ENCODE measurements around the gene LMNA.
"Not testable (repeated sequence)": the region's sequence is repeated elsewhere in the genome, so short reads cannot be mapped to it uniquely, and the experiment has no call there.

LMNA gene

DNA sequence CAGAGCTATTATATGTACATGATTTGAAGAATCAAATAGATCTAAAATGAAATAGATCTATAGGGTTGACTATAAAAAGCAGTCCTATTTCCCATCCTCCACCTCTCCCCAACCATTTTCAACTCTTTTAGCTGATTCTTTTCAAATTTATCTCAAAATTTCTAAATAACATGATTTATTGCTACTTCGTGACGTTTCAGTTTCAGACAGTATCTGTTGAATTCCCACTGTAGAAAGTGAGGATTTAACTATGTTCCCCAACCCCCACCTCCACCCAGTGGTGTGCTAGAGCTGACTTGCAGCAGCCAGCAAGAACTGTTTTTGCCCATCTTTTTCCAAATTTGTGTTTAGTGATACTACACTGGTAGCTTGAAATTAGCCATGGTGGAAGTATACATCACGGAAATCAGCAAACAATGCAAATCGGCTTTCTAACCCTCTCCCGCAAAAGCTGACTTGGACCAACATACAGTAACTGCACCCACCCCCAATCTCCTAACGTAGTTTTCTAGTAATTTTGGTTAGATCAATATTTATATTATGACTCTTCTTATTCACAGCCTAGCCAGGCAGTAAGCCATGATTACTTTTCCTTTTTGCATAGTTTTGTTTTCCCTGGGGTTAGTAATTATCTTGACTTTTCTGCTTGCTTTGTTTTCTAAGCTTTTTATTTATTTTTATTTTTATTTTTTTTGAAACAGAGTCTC, 49.8 kb downstream of the LMNA start:
- no peak for DNase-seq (ENCODE audit: low read depth)

DNA sequence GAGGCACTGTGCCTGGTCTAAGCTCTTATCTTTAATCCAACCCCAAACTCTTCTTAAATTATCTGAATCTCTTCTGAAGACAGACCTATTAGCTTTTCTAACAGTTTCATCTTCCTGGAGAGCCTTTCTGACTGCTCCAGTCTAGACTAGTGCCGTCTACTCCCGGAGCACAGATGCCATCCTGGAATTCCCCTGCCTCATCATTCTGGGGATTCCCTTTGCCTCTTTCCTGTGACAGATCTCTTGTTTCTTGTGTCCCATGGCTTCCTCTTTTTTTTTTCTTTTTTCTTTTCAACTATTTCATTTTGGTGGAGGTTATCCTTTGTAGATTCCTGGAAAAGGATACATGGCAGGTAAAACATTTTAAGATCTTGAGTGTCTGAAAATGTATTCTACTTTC, 50.6 kb downstream of the LMNA start:
- DNase-seq (ENCODE audit: low read depth), result no peak

DNA sequence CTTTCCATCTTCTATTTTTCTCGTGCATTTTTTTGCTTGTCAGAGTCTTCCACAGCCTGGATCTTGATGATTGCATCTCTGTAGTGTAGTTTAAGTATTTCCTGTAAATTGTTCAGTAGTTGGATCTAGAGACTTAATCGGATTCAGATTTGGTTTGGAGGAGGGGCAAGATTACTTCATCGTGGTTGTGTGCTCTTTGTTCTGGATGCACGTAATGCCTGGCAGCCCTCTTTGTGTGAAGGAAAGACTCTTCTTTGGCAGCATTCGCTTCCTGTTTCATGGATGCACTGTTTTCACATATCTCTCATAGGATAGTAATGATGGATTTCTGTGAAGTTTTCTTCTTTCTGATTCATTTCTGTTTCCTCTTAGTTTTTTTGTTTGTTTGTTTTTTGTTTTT, 53.0 kb downstream of the LMNA start:
- no peak for DNase-seq (ENCODE audit: low read depth)

DNA sequence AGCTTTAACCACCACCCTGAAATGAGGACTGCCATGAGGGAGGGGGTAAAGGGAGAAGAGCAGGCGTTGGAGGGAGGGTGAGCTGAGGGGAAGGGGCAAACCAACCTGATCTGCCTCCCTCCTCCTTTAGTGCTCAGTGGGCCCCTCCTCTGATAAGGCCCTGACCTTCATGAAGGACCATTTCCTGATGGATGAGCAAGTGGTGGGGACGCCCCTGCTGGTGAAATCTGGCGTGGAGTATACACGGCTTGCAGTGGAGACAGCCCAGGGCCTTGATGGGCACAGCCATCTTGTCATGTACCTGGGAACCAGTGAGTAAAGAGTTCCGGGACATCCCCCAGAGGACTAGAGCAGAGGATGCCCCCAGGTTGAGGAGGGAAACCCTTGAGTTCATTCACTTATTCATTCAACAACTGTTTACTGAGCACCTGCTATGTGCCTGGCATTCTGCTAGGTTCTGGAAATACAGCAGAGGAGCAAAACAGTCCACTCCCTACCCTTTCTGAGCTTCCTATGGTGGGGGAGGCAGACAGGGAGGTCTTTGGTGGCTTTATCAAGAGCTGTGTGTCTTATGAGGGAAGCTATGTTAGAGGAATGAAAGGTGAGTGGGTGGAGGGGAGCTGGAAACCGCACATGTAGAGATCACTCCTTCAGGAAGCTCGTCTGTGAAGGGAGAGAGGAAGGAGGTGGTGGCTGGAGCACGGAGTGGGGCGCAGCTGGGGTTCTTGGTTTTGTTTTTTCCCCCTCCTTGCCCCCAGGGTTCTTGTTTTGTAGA, 58.4 kb downstream of the LMNA start:
- no peak for DNase-seq (ENCODE audit: low read depth)

DNA sequence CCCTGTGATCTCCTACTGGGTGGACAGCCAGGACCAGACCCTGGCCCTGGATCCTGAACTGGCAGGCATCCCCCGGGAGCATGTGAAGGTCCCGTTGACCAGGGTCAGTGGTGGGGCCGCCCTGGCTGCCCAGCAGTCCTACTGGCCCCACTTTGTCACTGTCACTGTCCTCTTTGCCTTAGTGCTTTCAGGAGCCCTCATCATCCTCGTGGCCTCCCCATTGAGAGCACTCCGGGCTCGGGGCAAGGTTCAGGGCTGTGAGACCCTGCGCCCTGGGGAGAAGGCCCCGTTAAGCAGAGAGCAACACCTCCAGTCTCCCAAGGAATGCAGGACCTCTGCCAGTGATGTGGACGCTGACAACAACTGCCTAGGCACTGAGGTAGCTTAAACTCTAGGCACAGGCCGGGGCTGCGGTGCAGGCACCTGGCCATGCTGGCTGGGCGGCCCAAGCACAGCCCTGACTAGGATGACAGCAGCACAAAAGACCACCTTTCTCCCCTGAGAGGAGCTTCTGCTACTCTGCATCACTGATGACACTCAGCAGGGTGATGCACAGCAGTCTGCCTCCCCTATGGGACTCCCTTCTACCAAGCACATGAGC, 62.2 kb downstream of the LMNA start:
- DNase-seq (ENCODE audit: low read depth), result no peak

DNA sequence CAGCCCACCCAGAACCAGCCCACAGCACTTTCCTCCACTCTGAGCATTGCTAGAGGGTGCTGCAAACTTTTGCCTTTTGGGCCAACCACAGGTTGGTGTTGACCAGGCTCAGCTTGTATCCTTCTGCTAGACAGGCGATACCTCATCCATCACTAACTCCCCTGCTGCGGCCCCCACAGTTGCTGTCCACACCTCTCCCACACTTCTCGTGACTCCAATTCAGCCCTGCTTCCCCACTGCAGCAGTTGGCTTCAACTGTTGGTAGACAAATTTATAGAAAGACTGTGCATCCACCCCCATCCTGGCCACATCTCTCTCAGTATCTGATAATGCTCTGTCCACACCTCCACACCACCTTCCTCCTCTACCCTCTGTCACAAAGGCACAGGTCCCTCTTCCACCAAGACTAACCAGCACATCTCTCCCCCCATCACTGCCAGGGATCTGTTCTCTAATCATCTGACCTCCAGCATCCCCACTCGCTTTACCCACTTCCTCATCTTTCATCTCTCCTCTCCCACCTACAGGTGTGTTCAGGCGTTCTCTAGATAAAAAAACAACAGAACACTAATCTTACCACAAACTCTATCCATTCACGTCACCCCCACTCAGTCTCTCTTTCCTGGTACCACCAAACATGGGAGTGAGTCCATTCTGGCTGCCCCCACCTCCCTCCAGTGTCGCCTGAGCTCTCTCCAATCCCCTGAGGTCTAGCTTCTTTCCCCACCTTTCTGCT, 63.6 kb downstream of the LMNA start:
- DNase-seq (ENCODE audit: low read depth), result no peak

DNA sequence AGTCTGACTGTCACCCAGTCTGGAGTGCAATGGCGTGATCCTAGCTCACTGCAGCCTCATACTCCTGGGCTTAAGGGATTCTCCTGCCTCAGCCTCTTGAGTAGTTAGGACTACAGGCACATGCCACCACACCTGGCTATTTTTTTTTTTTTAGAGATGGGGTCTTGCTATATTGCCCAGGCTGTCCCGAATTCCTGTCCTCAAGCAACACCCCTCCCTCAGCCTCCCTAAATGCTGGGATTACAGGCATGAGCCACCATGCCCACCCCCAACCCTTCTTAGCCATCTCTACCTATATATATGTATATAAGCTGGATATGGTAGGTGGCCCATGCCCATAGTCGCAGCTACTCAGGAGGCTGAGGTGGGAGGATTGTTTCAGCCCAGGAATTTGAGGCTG, 66.0 kb downstream of the LMNA start:
- no peak for DNase-seq (ENCODE audit: low read depth)

DNA sequence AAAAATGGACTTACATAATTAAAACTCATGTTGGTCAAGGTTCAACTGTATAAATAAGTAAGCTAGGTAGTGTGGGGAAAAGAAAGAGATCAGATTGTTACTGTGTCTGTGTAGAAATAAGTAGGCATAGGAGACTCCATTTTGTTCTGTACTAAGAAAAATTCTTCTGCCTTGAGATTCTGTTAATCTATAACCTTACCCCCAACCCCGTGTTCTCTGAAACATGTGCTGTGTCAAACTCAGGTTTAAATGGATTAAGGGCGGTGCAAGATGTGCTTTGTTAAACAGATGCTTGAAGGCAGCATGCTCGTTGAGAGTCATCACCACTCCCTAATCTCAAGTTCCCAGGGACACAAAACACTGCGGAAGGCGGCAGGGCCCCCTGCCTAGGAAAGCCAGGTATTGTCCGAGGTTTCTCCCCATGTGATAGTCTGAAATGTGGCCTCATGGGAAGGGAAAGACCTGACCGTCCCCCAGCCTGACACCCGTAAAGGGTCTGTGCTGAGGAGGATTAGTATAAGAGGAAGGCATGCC, 66.9 kb downstream of the LMNA start:
- not testable (repeated sequence) for DNase-seq (ENCODE audit: low read depth)

DNA sequence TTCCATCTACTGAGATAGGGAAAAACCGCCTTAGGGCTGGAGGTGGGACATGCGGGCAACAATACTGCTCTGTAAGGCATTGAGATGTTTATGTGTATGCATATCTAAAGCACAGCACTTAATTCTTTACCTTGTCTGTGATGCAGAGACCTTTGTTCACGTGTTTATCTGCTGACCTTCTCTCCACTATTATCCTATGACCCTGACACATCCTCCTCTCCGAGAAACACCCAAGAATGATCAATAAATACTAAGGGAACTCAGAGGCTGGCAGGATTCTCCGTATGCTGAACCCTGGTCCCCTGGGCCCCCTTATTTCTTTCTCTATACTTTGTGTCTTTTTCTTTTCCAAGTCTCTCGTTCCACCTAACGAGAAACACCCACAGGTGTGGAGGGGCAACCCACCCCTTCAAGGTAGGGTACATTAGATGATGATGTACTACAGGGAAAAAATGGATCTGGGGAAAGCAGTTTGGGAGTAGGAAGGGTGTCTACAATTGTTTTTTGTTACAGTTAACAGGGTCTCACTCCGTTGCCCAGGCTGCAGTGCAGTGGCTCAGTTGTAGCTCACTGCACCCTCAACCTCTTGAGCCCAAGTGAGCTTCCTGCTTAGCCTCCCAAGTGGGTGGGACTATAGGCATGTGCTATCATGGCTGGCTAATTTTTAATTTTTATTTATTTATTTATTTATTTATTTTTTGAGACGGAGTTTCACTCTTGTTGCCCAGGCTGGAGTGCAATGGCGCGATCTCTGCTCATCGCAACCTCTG, 67.7 kb downstream of the LMNA start:
- not testable (repeated sequence) for DNase-seq (ENCODE audit: low read depth)

DNA sequence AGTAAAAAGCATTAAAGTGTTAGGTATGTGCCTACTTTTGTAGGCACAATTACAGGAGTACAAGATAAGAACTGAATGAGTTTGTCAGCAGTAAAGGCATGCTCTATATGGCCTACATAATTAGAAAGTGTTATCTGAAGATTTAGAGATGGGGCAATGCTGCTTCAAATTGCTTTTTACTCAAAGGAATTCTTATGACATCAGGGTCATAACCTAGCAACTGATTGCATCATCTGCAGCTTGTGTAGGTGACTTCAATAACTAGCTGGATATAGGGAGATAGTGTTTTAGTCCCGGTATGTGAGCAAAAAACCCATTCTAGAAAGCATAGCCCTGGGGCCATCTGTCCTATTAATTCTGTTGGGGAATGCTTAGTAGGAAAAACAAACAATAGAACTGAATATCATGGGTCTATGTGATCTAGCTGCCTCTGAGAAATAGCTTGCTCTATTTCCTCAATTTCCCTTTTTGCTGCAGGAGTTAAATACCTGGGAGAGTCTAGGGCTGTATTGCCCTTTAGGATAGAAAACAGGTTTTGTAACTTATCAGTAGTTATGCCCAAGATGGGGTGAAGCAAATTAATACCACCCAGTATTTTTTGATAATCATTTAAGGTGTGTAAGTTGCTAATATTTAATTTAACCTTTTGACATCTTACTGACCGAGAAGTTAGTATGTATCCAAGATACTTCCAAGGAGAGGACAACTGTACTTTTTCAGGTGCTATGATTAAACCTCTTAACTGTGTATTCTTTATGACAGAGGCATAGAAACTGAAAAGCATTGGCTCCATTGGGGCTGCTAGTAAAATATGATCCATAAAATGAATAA, 72.1 kb downstream of the LMNA start:
- not testable (repeated sequence) for DNase-seq (ENCODE audit: low read depth)
